ENCODE measurements around the gene B4GALT6. TPM values are rescaled to one million over a fixed set of nuclear protein-coding genes. Genes with fewer than 3 reads are reported as not detected.

Gene B4GALT6
- total RNA-seq, 1 donor from 2014 or later: 31.6 TPM

DNA sequence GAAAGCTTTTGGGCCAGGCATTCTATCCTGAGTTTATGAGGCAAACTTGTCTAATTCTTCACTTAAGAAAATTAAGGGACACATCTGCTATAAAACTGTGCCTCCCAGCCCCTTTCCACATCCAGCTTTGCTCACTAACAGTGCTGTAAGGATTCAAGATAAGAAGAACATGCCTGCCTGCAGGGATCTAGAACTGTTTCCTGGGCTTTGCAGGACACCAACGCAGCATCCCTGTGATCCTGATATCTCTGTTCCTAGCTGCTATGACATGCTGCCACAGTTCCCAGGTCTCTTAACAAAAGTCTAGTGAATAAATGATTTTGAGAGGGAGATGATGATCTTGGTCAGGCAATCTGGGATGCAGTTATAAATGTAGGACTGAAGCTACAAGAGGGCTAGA is 12.4 kb downstream of the B4GALT6 start:
- TF ChIP-seq, protein P1, sequence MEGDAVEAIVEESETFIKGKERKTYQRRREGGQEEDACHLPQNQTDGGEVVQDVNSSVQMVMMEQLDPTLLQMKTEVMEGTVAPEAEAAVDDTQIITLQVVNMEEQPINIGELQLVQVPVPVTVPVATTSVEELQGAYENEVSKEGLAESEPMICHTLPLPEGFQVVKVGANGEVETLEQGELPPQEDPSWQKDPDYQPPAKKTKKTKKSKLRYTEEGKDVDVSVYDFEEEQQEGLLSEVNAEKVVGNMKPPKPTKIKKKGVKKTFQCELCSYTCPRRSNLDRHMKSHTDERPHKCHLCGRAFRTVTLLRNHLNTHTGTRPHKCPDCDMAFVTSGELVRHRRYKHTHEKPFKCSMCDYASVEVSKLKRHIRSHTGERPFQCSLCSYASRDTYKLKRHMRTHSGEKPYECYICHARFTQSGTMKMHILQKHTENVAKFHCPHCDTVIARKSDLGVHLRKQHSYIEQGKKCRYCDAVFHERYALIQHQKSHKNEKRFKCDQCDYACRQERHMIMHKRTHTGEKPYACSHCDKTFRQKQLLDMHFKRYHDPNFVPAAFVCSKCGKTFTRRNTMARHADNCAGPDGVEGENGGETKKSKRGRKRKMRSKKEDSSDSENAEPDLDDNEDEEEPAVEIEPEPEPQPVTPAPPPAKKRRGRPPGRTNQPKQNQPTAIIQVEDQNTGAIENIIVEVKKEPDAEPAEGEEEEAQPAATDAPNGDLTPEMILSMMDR (IDR thresholded peaks at IDR 0.05; ENCODE audit: unreplicated experiment): no peak
- Mint-ChIP-seq H3K27me3 (ENCODE audit: unreplicated experiment) (no peaks in the 10 kb centered on the region), H3K9me3 (ENCODE audit: unreplicated experiment) (no peaks in the 10 kb centered on the region), H3K27ac (ENCODE audit: unreplicated experiment) (no peak overlapping the region), H3K4me3 (ENCODE audit: unreplicated experiment) (no peak overlapping the region), H3K36me3 (ENCODE audit: low read depth, unreplicated experiment) (no peaks in the 10 kb centered on the region), H3K4me1 (ENCODE audit: unreplicated experiment) (peaks cover 8% of the 10 kb centered on the region)
- no peak for DNase-seq (ENCODE audit: low spot score)

DNA sequence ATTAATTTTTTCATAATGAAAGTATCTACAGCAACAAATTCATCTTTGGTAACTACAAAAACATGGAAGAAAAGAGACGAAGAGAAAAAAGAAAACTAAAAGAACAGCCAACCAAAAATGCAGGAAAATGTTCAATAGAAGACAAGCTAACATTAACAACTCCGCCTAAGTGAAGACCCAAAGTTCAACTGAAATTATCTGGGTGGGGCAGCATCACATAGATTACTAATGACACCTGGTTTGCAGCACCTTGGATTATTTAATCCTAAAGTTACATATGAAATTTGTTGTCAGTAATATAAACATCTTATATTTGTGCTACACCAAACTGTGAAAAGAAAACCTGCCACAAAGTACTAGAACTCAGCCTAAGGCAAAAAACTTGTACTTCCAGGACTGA is 14.8 kb downstream of the B4GALT6 start:
- H3K27me3 Mint-ChIP-seq (ENCODE audit: unreplicated experiment): no peaks in the 10 kb centered on the region
- no peaks in the 10 kb centered on the region for H3K36me3 Mint-ChIP-seq (ENCODE audit: low read depth, unreplicated experiment)
- no peak for DNase-seq (ENCODE audit: low spot score)
- TF ChIP-seq, protein P1 (IDR thresholded peaks at IDR 0.05; ENCODE audit: unreplicated experiment): no peak
- no peak overlapping the region for H3K27ac Mint-ChIP-seq (ENCODE audit: unreplicated experiment)
- no peaks in the 10 kb centered on the region for H3K9me3 Mint-ChIP-seq (ENCODE audit: unreplicated experiment)
- H3K4me3 Mint-ChIP-seq (ENCODE audit: unreplicated experiment): no peak overlapping the region
- H3K4me1 Mint-ChIP-seq (ENCODE audit: unreplicated experiment): no peaks in the 10 kb centered on the region

DNA sequence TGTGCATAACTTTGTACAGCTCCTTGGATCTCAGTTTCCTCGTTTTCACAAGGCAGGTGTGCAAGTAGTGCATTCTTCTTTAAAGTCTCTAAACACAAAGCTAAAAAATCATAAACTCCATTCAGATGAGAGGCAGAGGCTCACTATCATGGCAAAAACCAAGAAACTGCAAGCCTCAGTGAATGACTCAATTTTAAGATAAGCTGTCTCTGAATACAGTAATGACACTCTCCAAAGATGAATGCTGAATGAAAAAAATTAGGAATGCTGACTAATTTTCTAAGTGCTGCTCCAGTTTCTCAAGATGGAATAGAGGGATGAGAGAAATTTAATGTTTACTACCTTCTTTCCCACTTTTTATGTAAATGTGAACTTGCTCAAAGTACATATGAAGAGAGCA is 17.2 kb downstream of the B4GALT6 start:
- Mint-ChIP-seq H3K4me1 (ENCODE audit: unreplicated experiment) (no peaks in the 10 kb centered on the region), H3K27ac (ENCODE audit: unreplicated experiment) (no peak overlapping the region), H3K36me3 (ENCODE audit: low read depth, unreplicated experiment) (no peaks in the 10 kb centered on the region), H3K27me3 (ENCODE audit: unreplicated experiment) (no peaks in the 10 kb centered on the region), H3K4me3 (ENCODE audit: unreplicated experiment) (no peak overlapping the region), H3K9me3 (ENCODE audit: unreplicated experiment) (no peaks in the 10 kb centered on the region)
- TF ChIP-seq, protein P1 (IDR thresholded peaks at IDR 0.05; ENCODE audit: unreplicated experiment): no peak
- no peak for DNase-seq (ENCODE audit: low spot score)

DNA sequence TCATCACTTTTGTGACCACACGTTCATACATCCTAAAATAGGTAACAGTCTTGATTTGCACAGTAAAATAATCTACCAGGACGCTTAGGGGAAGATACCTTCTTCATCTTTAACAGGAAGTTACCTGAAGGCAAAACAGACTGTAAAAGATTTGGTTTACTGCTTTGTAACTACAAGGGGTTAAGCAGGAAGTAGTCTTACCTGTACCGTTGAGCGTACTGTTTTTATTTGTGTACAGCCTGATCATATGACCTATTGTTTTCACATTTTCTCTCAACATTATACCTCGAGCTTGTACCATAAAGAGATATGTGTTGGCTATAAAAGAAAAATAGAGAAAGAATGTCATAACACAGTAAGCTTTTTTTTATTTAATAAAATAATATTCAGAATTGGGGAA is 18.3 kb downstream of the B4GALT6 start:
- Mint-ChIP-seq H3K4me1 (ENCODE audit: unreplicated experiment) (no peaks in the 10 kb centered on the region), H3K36me3 (ENCODE audit: low read depth, unreplicated experiment) (peaks cover 3% of the 10 kb centered on the region), H3K27ac (ENCODE audit: unreplicated experiment) (no peak overlapping the region), H3K27me3 (ENCODE audit: unreplicated experiment) (no peaks in the 10 kb centered on the region), H3K9me3 (ENCODE audit: unreplicated experiment) (no peaks in the 10 kb centered on the region), H3K4me3 (ENCODE audit: unreplicated experiment) (no peak overlapping the region)
- no peak for DNase-seq (ENCODE audit: low spot score)
- TF ChIP-seq, protein P1 (IDR thresholded peaks at IDR 0.05; ENCODE audit: unreplicated experiment): no peak

DNA sequence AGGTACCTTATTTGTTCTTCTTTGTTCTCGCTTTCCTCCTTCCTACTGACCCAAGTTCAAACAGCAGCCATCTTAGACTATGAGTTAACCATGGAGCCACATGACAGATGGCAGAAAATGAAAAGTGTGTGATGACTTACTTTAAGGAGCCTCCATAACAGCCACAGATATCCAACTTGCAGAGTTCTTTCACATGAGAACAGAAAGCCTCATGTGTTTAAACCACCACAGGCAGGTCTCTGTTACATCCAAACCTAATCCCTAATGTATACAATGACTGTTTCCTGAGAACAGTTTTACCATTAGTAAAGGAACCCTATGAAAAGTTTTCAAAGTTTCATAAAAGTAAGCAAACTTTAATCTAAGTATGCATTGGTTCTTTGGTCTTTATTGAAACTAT is 20.3 kb downstream of the B4GALT6 start:
- Mint-ChIP-seq H3K9me3 (ENCODE audit: unreplicated experiment) (no peaks in the 10 kb centered on the region), H3K27me3 (ENCODE audit: unreplicated experiment) (no peaks in the 10 kb centered on the region), H3K4me1 (ENCODE audit: unreplicated experiment) (peaks cover 4% of the 10 kb centered on the region), H3K27ac (ENCODE audit: unreplicated experiment) (no peak overlapping the region), H3K36me3 (ENCODE audit: low read depth, unreplicated experiment) (peaks cover 12% of the 10 kb centered on the region), H3K4me3 (ENCODE audit: unreplicated experiment) (no peak overlapping the region)
- DNase-seq (ENCODE audit: low spot score): no peak
- TF ChIP-seq, protein P1 (IDR thresholded peaks at IDR 0.05; ENCODE audit: unreplicated experiment): no peak
